Cortex of kidney (tissue), 1 donor: Measurements from ENCODE around the gene ALG12.

Source experiments
- DNase-seq: peaks from one replicate; lab custom pipeline; 2025; lab: John Stamatoyannopoulos, UW

ALG12 gene

GRCh38 chr22:49957826-49958365, 39.7 kb upstream of the ALG12 start:
- no peak for DNase-seq

GRCh38 chr22:49956914-49957825, 38.9 kb upstream of the ALG12 start:
- DNase-seq = no peak

DNA sequence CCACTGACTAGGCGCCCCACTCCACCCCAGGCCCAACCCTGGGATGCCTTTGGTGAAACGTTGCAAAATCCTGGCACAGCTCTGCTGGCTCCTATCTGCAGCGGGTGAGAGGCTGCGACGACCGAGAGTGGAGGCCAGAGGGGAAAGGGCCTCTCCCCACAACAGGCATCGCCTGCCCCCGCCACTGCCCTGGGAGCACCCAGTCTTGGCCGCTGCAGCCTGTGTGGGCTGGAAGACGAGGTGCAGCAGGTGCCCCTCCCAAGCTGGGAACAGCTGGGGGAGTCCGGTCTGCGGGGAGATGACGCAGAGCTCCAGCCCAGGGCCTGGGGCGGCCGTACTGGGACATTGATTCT, 38.2 kb upstream of the ALG12 start:
- no peak for DNase-seq

- no peak for DNase-seq
Measured at GRCh38 chr22:49955581-49956417, 37.6 kb upstream of the ALG12 start.

DNA sequence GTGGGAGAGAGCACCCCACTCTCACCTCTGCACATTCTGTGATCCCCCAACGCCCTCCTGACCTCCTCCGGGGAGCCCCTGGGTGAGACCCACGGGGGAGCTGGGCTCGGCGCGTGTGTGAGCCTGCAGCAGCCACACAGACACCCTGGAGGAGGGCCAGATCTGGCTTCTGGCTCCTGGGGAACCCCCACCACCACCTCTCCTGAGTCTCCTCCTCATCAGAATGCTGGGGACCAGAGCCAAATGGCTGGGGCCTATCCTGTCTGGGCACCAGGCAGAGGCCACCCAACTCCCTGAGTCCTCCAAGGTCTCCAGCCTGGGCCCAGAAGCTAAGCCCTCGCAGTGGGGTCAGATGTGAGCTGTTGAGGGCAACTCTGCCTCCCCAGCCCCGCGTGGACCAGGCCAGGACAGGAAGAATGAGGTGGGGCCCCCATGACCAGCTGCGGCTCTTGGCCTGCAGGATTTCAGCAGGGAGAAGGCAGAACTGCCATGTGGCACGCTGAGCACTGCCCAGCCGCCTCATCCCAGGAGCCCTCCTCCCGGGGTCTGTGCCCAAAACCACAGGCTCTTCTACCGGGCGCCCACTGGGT, 36.8 kb upstream of the ALG12 start:
- DNase-seq = no peak

DNA sequence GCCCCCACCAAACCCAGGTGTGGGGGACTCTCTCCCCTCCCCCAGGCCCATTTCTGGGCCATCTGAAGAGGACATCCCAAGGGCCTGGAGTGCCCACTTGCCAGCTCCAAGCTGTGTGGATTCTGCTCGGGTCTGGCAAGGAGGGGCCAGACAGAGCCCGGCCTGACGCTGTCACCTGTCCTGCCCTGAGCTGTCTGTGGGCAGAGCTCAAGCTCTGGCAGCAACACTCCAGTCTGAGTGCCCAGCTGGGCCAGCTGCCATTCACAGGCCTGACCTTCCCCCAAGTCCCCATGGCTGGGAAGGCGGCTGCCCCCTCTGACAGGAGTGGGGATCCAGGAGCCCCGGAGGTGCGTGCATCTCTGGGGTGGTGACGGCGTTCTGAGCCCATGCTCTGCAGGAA, 36.1 kb upstream of the ALG12 start:
- DNase-seq = no peak

GRCh38 chr22:49953680-49954344, 35.6 kb upstream of the ALG12 start:
- DNase-seq = no peak

DNA sequence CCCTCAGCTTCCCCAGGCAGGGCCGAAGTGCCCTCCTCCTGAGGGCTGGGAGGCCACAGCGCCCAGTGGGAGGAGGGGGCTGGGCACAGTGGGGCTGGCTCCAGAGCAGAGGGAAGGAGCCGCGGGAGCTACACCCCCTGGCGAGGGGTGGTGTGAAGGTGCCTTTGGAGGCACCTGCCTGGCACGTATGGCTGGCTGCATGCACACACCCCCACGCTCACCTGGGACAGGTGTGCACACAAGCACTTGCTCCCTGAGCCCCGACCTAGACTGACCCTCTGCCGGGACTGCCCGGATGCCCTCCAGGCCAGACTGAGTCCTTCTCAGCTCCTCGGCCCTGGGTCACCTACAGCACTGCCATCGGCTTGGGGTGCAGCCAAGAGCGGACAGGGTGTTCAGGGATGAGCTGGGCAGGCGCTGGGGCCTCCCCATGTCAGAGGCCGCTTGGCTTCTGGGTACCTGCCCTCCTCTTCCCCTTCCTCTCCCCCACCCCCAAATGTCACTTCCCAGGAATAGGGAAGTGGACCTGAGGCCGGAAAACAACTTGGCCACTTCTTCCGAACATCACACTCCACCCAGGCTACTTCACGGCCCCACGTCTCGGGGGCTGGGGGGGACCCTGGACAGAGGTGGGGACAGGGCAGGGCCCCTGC, 34.9 kb upstream of the ALG12 start:
- DNase-seq = no peak

DNA sequence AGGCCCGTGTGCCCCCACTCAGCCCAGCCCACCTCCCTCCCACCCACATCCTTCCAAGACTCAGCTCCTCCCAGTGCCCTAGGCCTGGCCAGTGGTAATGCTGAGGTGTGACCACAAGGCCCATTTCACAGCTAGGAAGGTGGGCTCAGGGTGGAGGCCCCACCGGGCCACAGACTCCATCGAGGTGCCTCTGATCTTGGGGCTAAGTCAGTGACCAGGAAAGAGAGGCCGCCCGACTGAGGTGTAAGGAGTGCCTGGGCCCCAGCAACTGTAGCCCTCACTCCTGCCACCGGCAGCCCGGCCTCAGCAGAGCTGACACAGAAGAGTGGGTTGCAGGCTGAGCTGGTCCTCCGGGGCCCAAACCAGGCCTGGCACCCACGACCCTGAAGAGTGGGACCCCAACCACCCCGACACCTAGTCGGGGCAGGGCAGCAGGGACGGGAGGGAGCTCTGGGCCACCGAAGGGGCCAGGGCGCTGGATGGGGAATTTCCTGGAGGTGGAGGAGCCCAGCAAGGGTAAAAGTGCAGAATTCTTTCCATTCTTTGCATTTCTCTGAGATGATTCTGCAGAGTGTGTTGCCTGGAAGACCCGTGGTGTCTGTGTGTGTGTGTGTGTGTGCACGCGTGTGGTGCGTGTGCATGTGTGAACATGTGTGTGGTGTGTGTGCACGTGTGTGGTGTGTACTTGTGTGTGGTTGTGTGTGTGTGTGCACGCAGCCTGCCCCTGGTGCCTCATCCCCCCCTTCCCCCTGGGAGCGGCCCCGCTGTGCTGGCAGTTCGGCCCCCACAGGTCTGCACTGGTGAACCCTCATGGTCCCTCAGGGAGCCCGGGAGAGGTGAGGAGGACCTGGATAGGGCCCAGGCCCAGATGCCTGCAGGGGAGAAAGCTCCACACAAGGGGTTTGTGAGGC, 34.0 kb upstream of the ALG12 start:
- DNase-seq = no peak

- DNase-seq = no peak
Measured at GRCh38 chr22:49951678-49951985, 33.4 kb upstream of the ALG12 start.

DNA sequence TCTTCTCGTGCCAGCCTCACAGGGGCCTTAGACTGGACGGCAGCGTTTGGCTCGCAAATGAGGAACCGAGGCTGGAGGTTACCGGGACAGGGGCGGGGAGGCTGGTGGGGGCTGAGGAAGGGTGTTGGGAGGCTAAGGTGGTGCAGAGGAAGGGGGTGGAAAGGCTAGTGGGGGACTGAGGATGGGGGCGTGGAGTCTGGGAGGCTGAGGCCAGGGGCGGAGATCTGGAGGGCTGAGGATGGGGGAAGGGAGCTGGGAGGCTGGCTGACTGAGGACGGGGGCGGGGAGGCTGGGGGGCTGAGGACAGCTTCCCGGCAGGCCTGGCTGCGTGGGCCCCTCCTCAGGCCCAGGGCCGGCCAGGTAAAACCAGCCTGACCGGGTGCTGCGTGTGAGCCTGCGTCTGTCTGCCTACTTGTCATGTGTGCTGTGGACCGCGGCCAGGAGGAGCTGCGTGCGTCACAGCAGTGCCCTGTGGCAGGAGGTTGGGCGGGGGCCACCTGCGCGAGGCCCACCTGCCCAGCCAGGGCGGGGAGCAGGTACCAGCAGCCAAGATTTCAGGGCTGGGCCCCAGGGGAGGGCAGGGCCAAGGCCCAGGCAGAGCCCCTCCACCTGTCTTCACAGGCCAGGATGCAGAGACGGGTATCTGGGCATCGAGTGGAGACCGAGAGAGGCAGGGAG, 32.9 kb upstream of the ALG12 start:
- no peak for DNase-seq

- DNase-seq = no peak
Measured at GRCh38 chr22:49950396-49950994, 32.3 kb upstream of the ALG12 start.

DNA sequence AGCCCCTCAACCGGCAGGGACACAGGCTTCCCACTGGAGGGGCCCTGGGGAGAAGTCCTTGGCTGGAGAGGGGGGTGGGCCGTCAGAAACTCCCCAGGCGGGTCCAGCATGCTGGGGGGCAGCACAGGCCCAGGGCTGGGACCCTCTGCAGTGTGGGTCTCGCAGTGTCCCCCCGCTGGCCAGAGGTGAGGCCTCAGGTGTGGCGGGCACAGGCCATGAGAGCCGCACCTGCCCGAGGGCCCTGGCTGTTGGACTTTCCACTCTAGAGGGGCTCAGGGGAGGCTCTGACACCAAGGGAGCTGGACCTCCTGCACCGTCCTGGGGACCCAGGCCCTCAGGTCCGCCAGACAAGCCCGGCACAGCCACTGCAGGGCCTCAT, 31.7 kb upstream of the ALG12 start:
- DNase-seq = no peak

- no peak for DNase-seq
Measured at GRCh38 chr22:49948958-49949913, 31.0 kb upstream of the ALG12 start.

- no peak for DNase-seq
Measured at GRCh38 chr22:49948116-49948957, 30.1 kb upstream of the ALG12 start.

DNA sequence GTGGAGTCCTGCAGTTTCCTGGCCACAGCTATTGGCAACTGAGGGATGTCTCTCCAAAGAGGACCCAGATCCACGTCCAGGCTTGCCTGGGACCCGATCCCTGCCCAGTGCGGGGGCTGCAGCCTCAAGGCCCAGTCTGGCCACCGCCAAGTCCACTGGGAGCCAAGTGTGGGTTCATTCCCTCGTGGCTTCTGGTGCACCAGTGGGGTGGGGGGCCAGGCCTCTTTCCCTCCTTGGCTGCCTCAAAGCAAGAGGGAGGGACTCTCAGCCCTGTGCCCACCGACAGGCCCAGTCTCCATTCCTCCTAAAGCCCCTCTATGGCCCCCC, 29.0 kb upstream of the ALG12 start:
- no peak for DNase-seq

DNA sequence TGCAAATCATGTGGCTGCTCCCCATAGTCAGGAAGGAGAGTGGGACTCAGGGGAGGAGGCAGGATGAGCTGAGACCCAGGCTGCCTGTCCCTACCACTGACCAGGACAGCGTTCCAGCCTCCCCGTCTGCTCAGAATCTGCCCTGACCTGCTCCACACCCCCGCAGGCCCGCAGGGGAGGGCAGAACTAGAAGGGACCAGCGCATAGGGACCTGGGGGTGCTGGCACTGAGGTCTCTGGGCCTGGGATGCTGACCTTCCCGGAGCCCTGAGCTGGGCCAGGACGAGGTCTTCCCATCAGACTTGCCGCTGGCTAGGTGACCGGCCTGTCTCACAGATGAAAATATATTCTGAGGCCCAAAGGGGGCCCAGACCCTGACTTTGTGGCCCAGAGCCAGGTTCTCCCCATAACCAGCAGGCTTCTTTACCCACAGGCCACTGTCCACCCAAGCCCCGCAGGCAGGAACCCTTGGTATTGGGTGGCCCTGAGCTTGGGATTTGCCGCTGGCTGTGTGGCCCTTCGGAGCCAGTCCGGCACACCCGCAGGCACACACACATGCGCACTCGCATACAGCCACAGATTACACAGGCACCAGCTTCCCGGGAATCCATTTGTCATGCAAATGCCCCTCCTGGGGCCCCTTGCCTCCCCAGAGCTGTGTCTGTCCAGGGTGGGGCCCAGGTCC, 28.5 kb upstream of the ALG12 start:
- no peak for DNase-seq
